GM18502 (cell line): ENCODE results near the gene TUSC2.
"Not testable (repeated sequence)": the region's sequence is repeated elsewhere in the genome, so short reads cannot be mapped to it uniquely, and the experiment has no call there.

Source experiments
- ATAC-seq: cut with Tn5 transposase; IDR thresholded peaks from one replicate; pipeline ENCODE4 v1.9.1; 2021; ENCODE audit warnings: mild to moderate bottlenecking; ENCODE audit not compliant: unreplicated experiment, poor library complexity

Gene TUSC2

DNA sequence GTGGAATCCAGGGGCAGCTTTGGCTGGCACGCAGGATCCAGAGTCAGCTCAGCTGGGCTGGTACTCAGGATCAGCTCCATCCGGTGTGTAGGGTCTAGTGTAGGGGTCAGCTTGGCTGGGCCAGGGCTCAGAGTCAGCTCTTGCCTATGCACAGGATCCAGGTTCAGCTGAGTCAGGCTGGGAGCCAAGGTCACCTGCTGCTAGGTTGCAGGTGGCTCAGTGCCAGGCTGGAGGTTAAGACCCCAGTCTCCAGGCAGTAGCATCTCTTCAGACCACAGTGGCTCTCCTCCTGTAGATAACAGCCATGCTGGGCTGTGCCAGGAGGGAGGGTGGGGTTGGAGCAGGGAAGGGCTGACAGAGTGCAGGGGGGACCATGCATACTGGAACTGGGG is 30.6 kb downstream of the TUSC2 start:
- ATAC-seq: no peak

DNA sequence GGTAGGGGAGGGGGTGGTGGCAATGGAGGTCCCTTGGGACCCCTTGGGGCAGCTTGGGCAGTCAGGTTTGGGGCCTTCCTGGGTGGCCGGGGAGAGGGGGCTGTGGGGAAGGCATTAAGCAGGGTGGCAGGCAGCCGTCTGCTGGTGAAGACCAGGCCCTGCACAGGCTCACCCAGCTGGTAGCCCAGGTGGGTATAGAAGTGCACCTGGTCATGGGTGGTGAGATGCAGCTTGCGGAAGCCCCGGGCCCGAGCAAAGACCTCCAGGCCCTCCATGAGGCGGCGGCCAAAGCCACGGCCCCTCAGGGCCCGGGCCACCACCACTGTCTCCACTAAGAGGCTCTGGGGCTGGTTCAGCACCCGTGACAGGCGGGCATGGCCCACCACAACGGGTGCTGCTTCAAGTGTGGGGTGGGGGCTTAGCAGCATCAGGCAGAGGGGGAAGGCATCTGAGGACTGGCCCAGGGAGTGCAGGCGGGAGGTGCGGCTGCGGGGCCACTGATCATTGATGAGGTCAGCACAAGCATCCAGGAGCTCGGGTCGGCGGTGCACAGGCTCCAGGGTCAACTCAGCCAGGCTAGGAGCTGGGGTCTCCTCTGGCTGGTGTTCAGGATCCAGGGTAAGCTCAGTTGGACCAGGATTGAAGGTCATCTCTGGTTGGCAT is 31.2 kb downstream of the TUSC2 start:
- no peak for ATAC-seq

GRCh38 chr3:50295553-50296431 is 32.2 kb downstream of the TUSC2 start:
- no peak for ATAC-seq

GRCh38 chr3:50294492-50295403 is 33.3 kb downstream of the TUSC2 start:
- ATAC-seq: no peak

GRCh38 chr3:50294089-50294488 is 33.9 kb downstream of the TUSC2 start:
- ATAC-seq: no peak

GRCh38 chr3:50293079-50293801 is 34.8 kb downstream of the TUSC2 start:
- no peak for ATAC-seq

DNA sequence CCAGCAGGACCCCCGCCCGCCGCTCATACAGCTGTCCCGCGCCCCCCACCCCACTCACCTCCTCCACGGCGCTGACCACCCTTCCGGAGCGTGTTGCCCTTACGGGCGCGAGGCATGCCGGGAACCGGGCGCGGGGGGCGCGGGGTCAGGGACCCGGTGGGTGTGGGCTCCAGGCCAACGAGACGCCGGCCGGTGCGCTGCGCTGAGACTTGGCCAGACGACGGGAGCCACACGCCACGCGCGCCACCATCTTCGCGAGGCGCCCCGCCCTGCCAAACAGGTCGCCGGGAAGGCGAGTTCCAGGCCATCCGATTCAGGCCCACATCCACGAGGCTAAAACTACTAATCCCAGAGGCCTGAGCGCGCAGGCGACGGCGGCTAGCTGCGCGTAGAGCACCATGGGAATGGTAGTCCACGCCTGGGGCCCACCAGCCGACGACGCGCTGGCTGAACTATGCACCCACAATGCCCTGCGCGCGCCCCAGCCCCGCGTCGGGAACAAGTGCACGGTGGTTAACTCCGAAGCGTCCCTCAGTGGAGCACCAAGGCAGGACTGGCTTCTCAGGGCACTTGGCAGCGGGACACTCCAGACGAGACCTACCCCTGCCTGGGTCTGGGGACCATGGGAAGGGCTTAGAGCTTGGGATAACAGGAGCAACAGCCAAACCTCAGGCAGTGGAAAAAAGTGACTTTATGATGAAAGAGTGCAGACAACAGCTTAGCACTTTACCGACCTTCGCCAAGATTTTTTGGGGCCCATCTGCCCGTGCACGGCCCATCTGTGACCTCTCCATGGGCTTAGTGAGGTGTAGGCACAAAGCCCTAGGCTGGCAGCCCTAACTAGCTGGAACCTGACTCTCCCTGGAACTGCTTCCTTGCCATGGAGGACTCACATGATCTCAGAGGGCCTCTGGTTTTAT is 35.6 kb downstream of the TUSC2 start, which contains the start of gene IFRD2:
TSS of gene IFRD2 (minus strand) at position 271 of the 920 bp plus-strand sequence. CDS start at position 116, 155 bp downstream.
- peak; percentile 95 for ATAC-seq

DNA sequence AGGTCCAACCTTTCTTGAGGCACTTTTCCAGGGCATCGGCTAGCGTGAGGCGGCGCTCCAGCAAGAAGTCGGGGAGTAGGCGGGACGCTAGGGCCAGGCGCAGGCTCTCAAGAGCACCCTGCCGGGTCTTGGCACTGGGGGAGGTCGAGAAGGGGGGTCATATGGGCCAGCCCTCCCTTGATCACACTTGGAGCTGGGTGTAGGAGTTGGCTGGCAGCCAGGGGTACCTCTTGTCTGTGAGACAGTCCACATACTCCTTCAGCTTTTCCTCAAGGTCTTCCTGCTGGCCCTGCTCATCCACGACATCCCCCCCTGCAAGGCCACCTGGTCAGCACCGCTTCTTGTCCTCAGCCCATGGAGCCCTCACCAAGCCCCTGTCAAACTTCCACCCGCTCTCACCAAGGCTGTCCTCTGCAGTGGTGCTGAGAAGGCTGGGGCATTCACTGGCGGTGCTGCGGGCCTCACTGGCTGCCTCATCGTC is 37.8 kb downstream of the TUSC2 start:
- ATAC-seq: no peak

GRCh38 chr3:50289130-50289529 is 38.9 kb downstream of the TUSC2 start:
- ATAC-seq: no peak

DNA sequence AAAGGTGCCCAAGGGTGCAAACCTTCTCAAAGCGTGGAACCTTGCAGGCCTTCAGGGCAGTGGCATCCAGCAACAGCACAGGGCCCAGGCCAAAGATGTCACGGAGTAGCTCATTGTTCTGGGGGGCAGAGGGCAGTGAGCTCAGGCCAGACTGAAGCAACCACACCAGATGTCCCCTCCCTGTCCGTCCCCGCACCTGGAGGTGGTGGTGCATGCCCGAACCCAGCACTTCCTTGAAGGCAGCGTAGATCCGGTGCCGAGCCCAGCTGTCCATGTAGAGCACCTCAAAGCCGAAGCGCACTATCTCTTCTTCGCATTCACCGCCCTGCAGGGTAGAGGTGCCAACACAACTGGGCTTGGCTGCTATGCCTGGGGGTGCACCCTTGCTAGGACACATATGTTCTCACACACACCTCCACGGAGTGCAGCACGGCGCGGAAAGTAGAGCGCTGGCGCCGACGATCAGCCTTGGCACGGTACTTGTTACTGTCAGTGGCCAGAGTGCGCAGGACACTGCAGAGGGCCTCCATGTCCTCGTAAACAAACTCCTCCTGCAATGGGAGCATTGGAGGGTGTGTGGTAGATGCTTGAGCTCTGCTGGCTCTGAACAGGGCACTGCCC is 39.5 kb downstream of the TUSC2 start:
- ATAC-seq: no peak

DNA sequence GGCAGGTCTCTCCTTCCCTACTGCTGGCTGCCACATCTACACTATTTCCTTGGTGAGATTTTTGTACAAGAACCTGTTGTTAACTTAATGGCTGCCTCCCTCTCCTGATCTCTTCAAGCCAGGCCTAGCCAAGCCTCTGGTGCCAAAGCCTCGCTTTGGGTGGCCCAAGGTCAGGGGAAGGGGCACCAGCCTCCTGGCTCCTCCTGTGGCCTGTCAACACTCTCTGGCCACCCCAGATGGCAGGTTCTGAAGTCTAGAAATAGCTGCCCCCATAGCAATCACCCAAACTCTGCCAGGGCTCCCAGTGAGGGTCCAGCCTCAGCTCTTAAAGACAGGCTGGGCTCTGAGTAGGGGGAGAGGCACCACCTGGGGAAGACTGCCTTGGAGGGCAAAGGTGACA is 40.8 kb downstream of the TUSC2 start:
- ATAC-seq: no peak

DNA sequence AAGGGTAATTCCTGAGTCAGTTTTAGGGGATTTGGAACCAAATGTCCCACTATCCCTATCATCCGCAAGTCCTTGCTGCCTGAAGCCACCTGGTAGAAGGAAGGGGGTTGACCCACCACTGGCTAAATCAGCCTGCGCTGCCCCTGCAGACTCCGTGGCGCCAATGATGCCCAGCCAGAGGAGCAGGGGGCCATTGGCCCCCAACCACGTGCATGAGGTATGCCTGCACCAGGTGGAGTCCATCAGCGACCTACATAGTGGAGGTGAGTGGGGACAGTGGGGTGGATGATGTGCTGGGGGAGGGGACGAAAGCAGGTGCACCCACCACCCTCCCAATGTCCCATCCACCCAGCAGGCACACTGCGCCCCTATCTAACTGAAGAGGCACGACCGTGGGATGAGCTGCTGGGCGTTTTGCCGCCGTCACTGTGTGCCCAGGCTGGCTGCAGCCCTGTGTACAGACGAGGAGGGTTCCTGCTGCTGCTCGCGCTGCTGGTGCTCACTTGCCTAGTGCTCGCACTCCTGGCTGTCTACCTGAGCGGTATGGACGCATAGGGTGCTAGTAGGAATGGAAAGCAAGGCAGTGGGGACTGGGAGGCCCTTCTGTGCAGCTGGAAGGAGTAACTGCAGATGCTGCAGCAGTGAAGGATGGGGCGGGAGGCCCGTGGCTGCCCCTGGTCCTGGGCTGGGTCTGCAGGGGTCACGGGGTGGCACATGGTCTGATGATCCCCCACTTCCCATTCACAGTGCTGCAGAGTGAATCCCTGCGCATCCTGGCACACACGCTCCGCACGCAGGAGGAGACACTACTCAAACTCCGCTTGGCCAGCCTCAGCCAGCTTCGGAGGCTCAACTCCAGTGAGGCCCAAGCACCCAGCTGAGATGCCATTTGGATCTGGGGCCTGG is 41.4 kb downstream of the TUSC2 start:
- ATAC-seq: no peak

- ATAC-seq: not testable (repeated sequence)
Measured at GRCh38 chr3:50284121-50284520, 43.9 kb downstream of the TUSC2 start.

- ATAC-seq: no peak
Measured at GRCh38 chr3:50279255-50280016, 48.6 kb downstream of the TUSC2 start.

DNA sequence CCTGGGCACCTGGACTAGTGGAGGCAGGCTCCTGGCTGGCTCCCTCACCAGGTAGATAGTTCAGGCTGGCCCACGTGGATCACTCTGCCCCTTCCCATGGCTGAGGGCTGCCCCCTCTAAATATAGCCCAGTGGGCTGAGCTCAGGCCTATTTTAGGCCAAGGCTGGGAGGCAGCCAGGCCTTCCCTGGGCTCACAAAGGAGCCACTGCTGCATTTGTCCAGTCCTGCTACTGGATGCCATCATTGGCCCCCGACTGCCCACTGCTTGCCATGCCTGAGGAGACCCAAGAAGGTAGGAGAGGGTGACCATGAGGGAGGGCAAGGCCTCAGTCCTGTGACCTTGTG is 49.2 kb downstream of the TUSC2 start, which contains the start of gene LSMEM2:
TSS of gene LSMEM2 (plus strand) at position 208 of the 345 bp plus-strand sequence. CDS start at position 235, 27 bp downstream.
- ATAC-seq: no peak

DNA sequence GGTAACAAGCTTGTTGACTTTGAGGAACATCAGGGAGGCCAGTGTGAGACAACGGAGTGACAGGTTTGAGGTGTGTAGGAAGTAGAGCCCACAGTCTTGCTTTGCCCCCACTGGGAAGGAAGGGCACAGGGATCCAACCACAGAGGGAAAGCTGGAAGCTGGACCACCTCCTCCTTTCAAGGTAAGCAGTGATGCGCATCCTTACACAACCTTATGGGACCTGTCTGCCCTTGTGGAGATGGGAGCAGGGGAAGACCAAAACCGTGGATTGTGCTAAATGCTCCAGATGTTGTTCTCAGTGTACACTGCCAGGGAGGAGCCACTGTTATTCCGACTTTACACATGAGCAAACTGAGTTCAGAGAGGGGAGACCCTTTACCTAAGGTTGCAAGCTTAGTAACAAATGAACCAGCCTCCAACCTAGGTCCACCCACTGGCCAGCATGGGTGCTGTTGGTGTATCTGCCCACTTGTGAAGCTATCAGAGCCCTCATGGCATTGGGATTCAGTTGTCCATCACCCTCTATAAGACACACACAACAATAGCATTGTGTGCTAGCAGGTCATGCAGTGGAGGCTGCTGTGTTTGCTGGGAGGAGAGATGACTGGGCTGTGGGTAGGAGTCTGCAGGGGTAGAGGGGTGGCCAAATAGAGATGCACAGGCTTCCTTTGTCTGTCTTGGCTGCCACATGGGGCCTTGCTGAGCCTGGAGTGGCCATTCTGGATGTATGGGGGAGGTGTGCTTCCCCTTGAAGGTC is 49.7 kb downstream of the TUSC2 start:
- ATAC-seq: no peak
